ENCODE data around the gene GABRB2. TPM values are rescaled to one million over a fixed set of nuclear protein-coding genes. Genes with fewer than 3 reads are reported as not detected.

Gene GABRB2
- polyA plus RNA-seq, 3 donors from 2014 or later: not detected

DNA sequence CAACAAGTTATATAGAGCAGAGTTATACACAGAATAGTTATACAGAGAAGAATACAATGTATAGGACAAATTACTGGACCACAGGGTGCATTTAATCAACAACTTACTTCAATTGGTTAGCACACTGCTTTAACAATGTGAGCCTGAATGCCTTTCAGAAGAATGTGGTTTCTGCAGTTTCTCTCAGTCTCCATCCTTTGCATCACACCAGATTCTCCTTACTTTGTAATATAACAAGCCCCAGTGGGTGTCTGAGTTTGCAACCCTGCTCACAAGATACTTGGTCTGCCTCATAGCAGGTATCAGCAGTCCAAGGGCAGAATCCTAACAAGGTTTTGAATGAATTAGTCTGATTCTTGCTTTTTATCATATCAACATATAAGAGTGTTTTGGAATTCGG lies 114.6 kb downstream of the GABRB2 start:
- DNase-seq: no peak
- H3K9me3 Mint-ChIP-seq: peaks cover 3 to 16% (median 5%) of the 10 kb centered on the region in 6 donors
- H3K4me3 Mint-ChIP-seq: no peak overlapping the region
- no peaks in the 10 kb centered on the region for H3K4me1 Mint-ChIP-seq
- no peaks in the 10 kb centered on the region for H3K27me3 Mint-ChIP-seq (ENCODE audit: low read depth in 3 of 3)
- no peak overlapping the region for H3K27ac Mint-ChIP-seq
- peaks cover 0 to 4% (median 0%) of the 10 kb centered on the region in 3 donors for H3K36me3 Mint-ChIP-seq

DNA sequence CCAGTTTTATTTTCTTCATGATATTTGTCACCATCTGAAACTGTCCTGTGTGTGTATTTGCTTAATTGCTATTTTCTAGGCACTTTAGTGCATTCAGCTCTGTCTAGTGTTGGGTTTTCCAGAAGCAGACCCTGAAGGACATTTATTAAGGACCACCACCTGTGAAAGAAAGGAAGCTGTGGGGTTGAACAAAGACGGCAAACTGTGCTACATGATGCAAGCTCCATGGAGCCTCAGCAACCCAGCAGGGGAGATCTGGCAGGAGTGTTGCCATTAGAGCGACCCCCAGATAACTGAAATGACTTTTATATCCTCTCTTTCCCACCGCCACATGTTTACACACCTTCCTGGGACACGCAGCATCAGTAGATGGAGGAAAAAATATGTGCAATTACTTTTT lies 125.5 kb downstream of the GABRB2 start:
- Mint-ChIP-seq H3K4me1 (no peaks in the 10 kb centered on the region), H3K27me3 (ENCODE audit: low read depth in 3 of 3) (peaks cover 0 to 2% (median 0%) of the 10 kb centered on the region in 3 donors), H3K27ac (no peak overlapping the region), H3K36me3 (no peaks in the 10 kb centered on the region), H3K4me3 (no peak overlapping the region), H3K9me3 (peaks cover under 1 to 13% (median 7%) of the 10 kb centered on the region in 6 donors)
- DNase-seq: no peak

DNA sequence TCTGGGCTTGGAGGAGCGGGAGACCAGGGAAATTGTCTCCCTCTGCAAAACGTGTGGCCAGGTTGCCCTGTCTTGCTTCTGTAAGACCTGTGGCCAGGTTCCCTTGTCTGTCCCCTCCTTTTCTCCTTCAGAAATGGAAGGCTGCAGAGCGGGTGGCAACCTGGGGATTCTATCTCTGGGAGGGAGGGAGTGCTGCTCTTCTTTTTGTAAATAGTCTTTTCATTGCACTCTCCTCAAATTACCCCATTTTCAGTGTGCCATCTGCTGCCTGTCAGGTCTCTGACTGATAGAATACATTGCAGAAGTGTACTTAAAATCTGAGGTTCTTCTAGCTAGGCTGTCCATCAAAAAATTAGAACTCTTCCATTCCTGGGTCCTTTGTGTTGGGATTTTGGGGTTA lies 126.0 kb downstream of the GABRB2 start:
- Mint-ChIP-seq H3K27ac (no peak overlapping the region), H3K9me3 (peaks cover 0 to 10% (median 7%) of the 10 kb centered on the region in 6 donors), H3K27me3 (ENCODE audit: low read depth in 3 of 3) (peaks cover 0 to 2% (median 0%) of the 10 kb centered on the region in 3 donors), H3K4me3 (no peak overlapping the region), H3K36me3 (no peaks in the 10 kb centered on the region), H3K4me1 (no peaks in the 10 kb centered on the region)
- DNase-seq: no peak

DNA sequence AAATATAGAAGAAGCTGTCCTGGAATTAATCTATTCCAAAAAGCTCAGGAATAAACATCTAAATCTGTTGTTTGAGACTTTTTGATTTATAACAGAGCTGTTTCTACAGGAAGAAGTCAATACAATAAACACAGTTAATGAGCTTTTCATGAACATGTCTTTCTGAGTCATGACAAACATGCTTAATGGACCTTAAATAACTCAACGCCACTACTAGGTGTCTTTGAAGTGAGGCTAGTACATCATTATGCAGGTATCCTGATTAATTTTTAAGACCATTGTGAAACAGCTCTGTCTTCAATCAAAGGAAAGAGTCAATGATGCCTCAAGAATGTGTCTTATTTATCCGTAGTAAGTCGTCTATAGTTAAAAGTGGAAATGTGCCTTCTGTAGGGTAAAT lies 131.6 kb downstream of the GABRB2 start:
- H3K9me3 Mint-ChIP-seq: peaks cover 0 to 8% (median under 1%) of the 10 kb centered on the region in 6 donors
- H3K4me1 Mint-ChIP-seq: no peaks in the 10 kb centered on the region
- H3K27me3 Mint-ChIP-seq (ENCODE audit: low read depth in 3 of 3): peaks cover 0 to 5% (median 0%) of the 10 kb centered on the region in 3 donors
- H3K4me3 Mint-ChIP-seq: no peak overlapping the region
- no peaks in the 10 kb centered on the region for H3K36me3 Mint-ChIP-seq
- no peak for DNase-seq
- no peak overlapping the region for H3K27ac Mint-ChIP-seq

DNA sequence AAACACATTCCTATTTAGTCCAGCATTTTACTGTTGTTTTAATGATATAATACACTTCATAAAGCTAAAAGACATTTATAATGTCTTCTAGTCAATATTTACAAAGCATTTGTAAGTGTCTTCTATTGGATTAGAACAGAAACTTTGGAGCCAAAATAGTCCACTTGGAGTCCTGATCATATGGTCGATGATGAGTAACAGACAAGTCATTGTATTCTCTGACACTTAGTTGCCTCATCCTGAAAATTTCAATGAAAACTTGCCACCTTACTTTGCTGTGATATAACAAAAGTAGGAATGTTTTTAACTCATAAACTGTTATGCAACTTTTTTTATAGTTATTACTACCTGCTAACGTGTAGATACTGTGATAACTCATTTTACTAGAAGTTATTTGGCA lies 132.5 kb downstream of the GABRB2 start:
- no peak overlapping the region for H3K4me3 Mint-ChIP-seq
- DNase-seq: no peak
- no peaks in the 10 kb centered on the region for H3K36me3 Mint-ChIP-seq
- H3K4me1 Mint-ChIP-seq: no peaks in the 10 kb centered on the region
- H3K27ac Mint-ChIP-seq: no peak overlapping the region
- H3K27me3 Mint-ChIP-seq (ENCODE audit: low read depth in 3 of 3): peaks cover 0 to 5% (median 0%) of the 10 kb centered on the region in 3 donors
- H3K9me3 Mint-ChIP-seq: peaks cover 0 to 8% (median under 1%) of the 10 kb centered on the region in 6 donors

DNA sequence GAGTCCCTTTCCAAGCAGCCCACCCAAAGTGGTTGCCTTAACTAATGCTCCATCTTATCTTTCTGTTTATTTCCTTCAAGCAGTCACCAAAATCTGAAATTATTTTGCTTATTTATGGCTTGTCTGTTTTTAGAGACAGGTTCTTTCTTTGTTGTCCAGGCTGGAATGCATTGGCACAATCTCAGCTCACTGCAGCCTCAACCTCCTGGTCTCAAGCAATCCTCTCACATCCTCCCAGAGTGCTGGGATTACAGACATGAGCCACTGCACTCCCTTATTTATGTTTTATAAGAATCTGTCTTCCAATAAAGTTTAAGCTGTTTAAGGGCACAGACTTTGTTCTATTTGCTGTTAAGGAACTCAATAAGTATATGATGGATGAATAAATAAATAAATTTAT lies 133.7 kb downstream of the GABRB2 start:
- DNase-seq: no peak
- Mint-ChIP-seq H3K4me3 (no peak overlapping the region), H3K27me3 (ENCODE audit: low read depth in 3 of 3) (peaks cover 0 to 5% (median 0%) of the 10 kb centered on the region in 3 donors), H3K4me1 (no peaks in the 10 kb centered on the region), H3K9me3 (peaks cover 0 to 4% (median 0%) of the 10 kb centered on the region in 6 donors), H3K27ac (no peak overlapping the region), H3K36me3 (no peaks in the 10 kb centered on the region)

DNA sequence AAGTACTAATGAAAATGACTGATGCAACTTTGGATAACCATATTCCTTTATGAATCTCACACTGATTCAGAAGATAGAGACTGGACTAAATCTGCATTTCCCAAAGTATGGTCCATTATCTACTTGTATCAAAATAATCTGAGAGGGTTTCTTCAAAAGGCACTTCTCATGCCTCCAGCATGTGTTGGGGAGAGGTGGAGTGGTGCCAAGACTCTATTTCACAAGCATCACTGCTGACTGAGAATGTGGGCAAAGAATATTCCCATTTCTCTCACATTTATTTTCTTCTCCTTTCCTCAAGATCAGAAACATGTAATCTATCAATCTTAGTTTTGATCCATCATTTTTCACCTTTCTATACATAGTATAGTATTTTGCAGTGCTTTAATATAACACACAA lies 135.4 kb downstream of the GABRB2 start:
- Mint-ChIP-seq H3K9me3 (peaks cover 0 to 4% (median 0%) of the 10 kb centered on the region in 6 donors), H3K36me3 (no peaks in the 10 kb centered on the region), H3K4me1 (no peaks in the 10 kb centered on the region), H3K27ac (no peak overlapping the region), H3K27me3 (ENCODE audit: low read depth in 3 of 3) (peaks cover 0 to 5% (median 0%) of the 10 kb centered on the region in 3 donors), H3K4me3 (no peak overlapping the region)
- no peak for DNase-seq

DNA sequence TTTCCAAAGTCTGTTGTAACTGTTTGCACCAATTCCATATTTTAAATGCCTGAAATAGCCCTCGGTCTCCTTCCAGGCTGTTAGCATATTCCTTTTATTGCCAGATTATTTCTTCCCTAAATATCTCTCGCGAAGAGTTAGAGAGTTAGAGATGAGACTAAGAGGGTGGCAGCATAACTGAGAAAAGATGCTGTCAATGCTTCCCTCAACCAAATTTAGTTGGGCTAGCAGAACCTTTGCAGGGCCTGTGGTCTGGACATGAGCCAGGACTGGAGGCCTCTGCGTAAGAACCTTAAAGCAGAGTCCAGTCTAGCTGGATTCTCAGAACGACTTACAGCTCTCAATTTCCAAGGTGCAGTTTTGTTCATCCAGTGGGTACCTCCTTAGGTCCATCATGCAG lies 135.9 kb downstream of the GABRB2 start:
- H3K36me3 Mint-ChIP-seq: no peaks in the 10 kb centered on the region
- no peak for DNase-seq
- no peak overlapping the region for H3K4me3 Mint-ChIP-seq
- peaks cover 0 to 5% (median 0%) of the 10 kb centered on the region in 3 donors for H3K27me3 Mint-ChIP-seq (ENCODE audit: low read depth in 3 of 3)
- H3K9me3 Mint-ChIP-seq: peaks cover 0 to 4% (median 0%) of the 10 kb centered on the region in 6 donors
- H3K4me1 Mint-ChIP-seq: no peaks in the 10 kb centered on the region
- H3K27ac Mint-ChIP-seq: no peak overlapping the region

DNA sequence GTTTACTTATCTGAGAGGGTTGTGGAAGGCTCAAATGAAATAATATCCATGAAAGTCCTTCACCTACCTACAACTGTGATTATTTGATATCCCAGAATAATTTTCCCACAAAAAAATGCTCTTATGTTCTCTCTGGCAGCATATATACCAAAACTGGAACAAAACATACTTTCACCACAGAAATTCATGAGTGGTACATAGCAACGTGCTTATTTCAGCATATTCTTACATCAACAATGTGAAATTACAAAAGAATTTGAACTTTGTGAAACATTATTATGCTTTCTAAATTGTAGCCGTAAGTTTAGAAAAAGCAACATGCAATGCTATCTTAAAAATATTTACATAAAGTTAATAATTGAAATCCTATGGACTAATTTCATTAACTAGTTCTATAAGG lies 137.1 kb downstream of the GABRB2 start:
- no peaks in the 10 kb centered on the region for H3K36me3 Mint-ChIP-seq
- H3K9me3 Mint-ChIP-seq: peaks cover 0 to 4% (median under 1%) of the 10 kb centered on the region in 6 donors
- no peak overlapping the region for H3K4me3 Mint-ChIP-seq
- no peak for DNase-seq
- H3K4me1 Mint-ChIP-seq: no peaks in the 10 kb centered on the region
- peaks cover 0 to 5% (median 0%) of the 10 kb centered on the region in 3 donors for H3K27me3 Mint-ChIP-seq (ENCODE audit: low read depth in 3 of 3)
- no peak overlapping the region for H3K27ac Mint-ChIP-seq

DNA sequence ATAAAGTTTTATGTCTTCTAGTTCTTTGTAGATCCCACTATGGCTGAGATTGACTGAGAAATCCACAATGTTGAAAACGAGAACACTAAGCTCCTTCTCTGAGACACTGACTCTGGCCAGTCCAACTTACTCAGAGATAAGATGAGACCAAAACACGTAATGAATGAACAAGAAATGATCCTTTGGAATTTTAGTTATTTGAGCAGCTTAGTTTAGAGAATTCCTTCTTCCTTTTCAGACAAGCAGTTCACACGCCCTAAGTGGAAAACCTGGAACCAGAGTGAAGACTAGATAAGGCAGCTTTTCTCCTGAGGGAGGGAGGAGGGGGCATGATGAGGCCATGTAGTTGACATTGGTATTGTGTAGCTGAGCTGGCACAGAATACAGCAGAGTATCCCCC lies 139.6 kb downstream of the GABRB2 start:
- DNase-seq: no peak
- Mint-ChIP-seq H3K9me3 (peaks cover 0 to 4% (median under 1%) of the 10 kb centered on the region in 6 donors), H3K4me3 (no peak overlapping the region), H3K27ac (no peak overlapping the region), H3K4me1 (no peaks in the 10 kb centered on the region), H3K36me3 (no peaks in the 10 kb centered on the region), H3K27me3 (ENCODE audit: low read depth in 3 of 3) (peaks cover 0 to 5% (median 0%) of the 10 kb centered on the region in 3 donors)

DNA sequence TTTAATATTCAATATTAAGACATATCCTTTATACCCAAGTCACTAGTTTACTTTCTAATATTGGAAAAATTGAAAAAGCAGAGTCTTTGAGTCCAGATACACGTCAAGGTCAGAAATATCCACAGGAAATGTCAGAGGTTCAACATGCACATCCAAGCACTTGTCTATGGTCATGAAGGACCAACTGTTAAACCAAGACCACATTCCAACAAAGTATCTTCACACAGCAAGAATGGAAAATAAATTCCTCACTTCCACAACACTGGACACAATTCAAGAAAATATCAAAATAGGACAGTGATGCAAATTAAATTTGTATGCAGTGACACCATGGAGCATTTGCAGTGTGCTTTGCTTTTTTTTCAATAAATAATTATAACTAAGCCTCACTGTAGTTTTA lies 142.5 kb downstream of the GABRB2 start:
- no peak overlapping the region for H3K27ac Mint-ChIP-seq
- DNase-seq: no peak
- no peaks in the 10 kb centered on the region for H3K27me3 Mint-ChIP-seq (ENCODE audit: low read depth in 3 of 3)
- H3K4me3 Mint-ChIP-seq: no peak overlapping the region
- H3K4me1 Mint-ChIP-seq: no peaks in the 10 kb centered on the region
- H3K36me3 Mint-ChIP-seq: no peaks in the 10 kb centered on the region
- peaks cover 0 to 5% (median 1%) of the 10 kb centered on the region in 6 donors for H3K9me3 Mint-ChIP-seq

DNA sequence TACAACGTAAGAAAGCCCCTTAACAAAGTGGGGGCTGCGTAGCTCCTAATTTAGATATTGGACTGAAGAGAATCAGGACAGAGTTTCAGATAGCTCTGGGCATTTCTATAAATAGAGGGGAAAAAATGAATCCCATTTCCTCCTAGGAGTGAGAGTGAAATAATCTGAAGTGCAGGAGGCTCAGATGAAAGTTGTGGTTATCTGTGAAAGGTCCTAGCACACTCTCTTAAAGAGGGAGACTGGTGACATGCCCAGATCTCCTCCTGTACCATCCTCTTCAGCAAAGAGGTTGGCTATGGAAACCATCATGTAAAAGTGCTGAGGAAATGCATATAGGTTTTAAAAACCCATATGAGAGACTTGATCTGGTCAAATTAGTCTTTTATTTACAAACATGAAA lies 143.4 kb downstream of the GABRB2 start:
- no peak overlapping the region for H3K27ac Mint-ChIP-seq

DNA sequence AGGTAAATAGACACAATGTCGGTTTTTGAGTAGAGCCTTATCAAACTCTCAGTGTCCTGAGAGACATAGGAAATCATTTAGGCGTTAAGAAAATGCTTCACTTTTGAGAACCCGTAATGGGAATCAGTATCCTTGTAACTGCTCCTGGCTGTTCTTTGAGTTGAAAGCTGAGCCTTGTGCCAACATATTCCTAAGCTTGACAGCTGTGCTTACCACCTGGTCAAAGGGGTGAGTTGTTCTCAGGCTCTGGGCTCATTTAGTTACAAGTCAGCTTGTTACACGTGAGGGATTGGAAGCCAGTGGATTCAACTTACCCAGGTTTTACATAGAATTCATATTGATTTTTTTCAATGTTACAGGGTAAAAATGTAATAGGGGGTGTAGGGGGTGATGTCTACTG lies 145.9 kb downstream of the GABRB2 start:
- Mint-ChIP-seq H3K27me3 (ENCODE audit: low read depth in 3 of 3) (no peaks in the 10 kb centered on the region), H3K27ac (no peak overlapping the region), H3K9me3 (peaks cover 0 to 13% (median 0%) of the 10 kb centered on the region in 6 donors), H3K36me3 (no peaks in the 10 kb centered on the region), H3K4me1 (no peaks in the 10 kb centered on the region), H3K4me3 (no peak overlapping the region)
- no peak for DNase-seq

More for the DNA sequence above, 143.4 kb downstream of the GABRB2 start:
- Mint-ChIP-seq H3K27me3 (ENCODE audit: low read depth in 3 of 3) (no peaks in the 10 kb centered on the region), H3K4me1 (no peaks in the 10 kb centered on the region), H3K36me3 (no peaks in the 10 kb centered on the region), H3K4me3 (no peak overlapping the region), H3K9me3 (peaks cover 0 to 8% (median 0%) of the 10 kb centered on the region in 6 donors)
- no peak for DNase-seq

DNA sequence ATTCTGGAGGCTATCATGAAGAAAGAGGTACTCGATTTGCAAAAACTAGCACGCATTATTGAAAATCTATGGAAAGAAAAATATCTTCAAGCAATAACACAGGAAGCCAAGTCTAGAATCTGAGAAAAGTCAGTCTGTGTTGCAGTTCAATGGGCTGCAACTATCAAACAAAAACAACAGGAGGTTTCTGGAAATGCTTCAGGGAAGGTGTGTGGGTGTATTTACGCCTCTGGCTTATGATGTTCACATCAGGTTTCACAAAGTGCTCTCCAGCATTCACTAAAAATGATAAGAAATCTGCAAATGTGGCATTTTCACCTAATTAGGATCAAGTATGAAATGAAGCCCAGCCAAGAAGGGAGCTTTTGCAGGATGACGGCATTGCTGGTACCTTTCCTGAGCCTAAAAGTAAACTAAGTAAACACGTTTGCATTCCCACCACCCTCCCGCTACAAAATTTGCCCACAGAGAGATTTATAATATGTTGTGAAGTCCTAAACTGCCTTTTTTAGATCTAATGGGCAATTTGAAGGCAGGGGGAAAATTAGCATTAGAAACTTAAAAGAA lies 146.4 kb downstream of the GABRB2 start:
- no peak overlapping the region for H3K27ac Mint-ChIP-seq
- no peaks in the 10 kb centered on the region for H3K36me3 Mint-ChIP-seq
- H3K4me3 Mint-ChIP-seq: no peak overlapping the region
- no peaks in the 10 kb centered on the region for H3K27me3 Mint-ChIP-seq (ENCODE audit: low read depth in 3 of 3)
- no peak for DNase-seq
- H3K9me3 Mint-ChIP-seq: peaks cover 0 to 13% (median 2%) of the 10 kb centered on the region in 6 donors
- no peaks in the 10 kb centered on the region for H3K4me1 Mint-ChIP-seq

DNA sequence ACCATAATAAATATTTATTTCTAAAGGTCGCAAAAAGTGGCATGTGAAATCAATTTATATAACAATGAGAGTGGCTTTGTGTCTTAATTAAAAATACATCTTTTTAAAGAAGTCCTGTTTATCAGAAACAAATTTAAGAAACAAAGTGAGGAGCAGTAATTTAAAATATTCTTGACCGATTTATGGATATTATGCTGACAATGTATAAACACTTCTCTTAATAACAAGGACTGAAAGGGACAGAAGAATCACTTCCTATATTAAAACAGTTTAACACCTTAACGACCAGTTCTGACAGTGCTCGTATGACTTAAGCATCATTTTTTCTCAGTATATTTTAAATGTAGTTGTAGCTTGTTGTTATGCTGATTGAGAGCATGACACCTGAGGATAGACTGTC lies 149.1 kb downstream of the GABRB2 start:
- no peaks in the 10 kb centered on the region for H3K4me1 Mint-ChIP-seq
- no peak overlapping the region for H3K4me3 Mint-ChIP-seq
- H3K27ac Mint-ChIP-seq: no peak overlapping the region
- peaks cover 0 to 13% (median 3%) of the 10 kb centered on the region in 6 donors for H3K9me3 Mint-ChIP-seq
- no peak for DNase-seq
- H3K36me3 Mint-ChIP-seq: no peaks in the 10 kb centered on the region
- no peaks in the 10 kb centered on the region for H3K27me3 Mint-ChIP-seq (ENCODE audit: low read depth in 3 of 3)

All from immature natural killer cell (primary cell).